Psoas muscle (tissue), 8 donors: Measurements from ENCODE around the gene MCOLN1. TPM values are rescaled to one million over a fixed set of nuclear protein-coding genes. Genes with fewer than 3 reads are reported as not detected.

ENCODE experiments used
- ATAC-seq, 4 donors: fragments of 200-7000 bp; cut with Tn5 transposase; one replicate each; pipeline ENCODE4 v1.9.1; 2020; ENCODE audit warnings: moderate library complexity in 3 of 4, mild to moderate bottlenecking in 2 of 4
- DNase-seq, 2 donors: peaks; one replicate each; pipeline ENCODE4 v3.0.0-alpha.2; 2020
- H3K27ac ChIP-seq: fragments of 200-600 bp; one replicate; pipeline ENCODE4 v1.8.0; 2022
- H3K27me3 ChIP-seq, 3 donors: fragments of 200-600 bp in 1 of 3; one replicate each; pipeline versions ENCODE4 v1.6.1 to v1.8.0; 2013 to 2022; ENCODE audit warnings: low read length in 2 of 3, mild to moderate bottlenecking in 2 of 3, moderate library complexity in 1 of 3; ENCODE audit not compliant: insufficient read depth in 3 of 3
- H3K36me3 ChIP-seq, 2 donors: fragments of 200-600 bp in 1 of 2; one replicate each; pipeline versions ENCODE4 v1.6.1 to v1.8.0; 2013 to 2022; ENCODE audit warnings: low read depth in 1 of 2, mild to moderate bottlenecking in 1 of 2, moderate library complexity in 1 of 2; ENCODE audit not compliant: insufficient read depth in 1 of 2
- H3K4me1 ChIP-seq: fragments of 200-600 bp; one replicate; pipeline ENCODE4 v1.8.0; 2022
- H3K4me3 ChIP-seq: fragments of 200-600 bp; one replicate; pipeline ENCODE4 v1.8.0; 2022; ENCODE audit warnings: mild to moderate bottlenecking
- H3K9me3 ChIP-seq: fragments of 200-600 bp; one replicate; pipeline ENCODE4 v1.8.0; 2022
- WGBS, 3 donors: extraction: QIAGEN DNeasy Blood & Tissue Kit; methylation state at CpG; one replicate each; pipeline versions ENCODE4 v1.1.6 to v1.1.7; 2013; 5-methylcytosine and 5-hydroxymethylcytosine counted together
- intact Hi-C, 2 donors: fragments of 100-400 bp; cut with DNase I; formaldehyde crosslinking; loops; one replicate each; pipeline versions ENCODE4 v1.11.0 to v1.14.2; 2022
- polyA plus RNA-seq, 3 donors: library from polyadenylated mRNA; stranded (reverse); fragments of 200-250 nt; gene quantifications; one replicate each; pipeline ENCODE4 v1.2.3, GENCODE V29; 2013
- total RNA-seq, 4 donors: library from RNA; stranded (reverse); fragmentation: NEBNext Ultra II Directional in 2 of 4; extraction: Animal tissue kit (Norgen Biotek cat#: 25700) in 2 of 4; gene quantifications; one replicate each; pipeline versions ENCODE4 v1.2.1 to v1.2.4, GENCODE V29; 2021 to 2023
- TF ChIP-seq, protein P1 (sequence below): fragments of 200-600 bp; IDR thresholded peaks from one replicate; pipeline ENCODE4 v1.8.0; 2022; ENCODE audit warnings: antibody characterized with exemption
- donor health status: healthy with polysubstance abuse.
- donor health status: DM: no; HTN: no; CAD: no; lungs with moderate emphysema.
- donor health status: Bipolar disorder and iron deficiency.
- donor health status: healthy.
- donor health status: DM: yes; HTN: yes; CAD: no.
- donor health status: DM: no; HTN: no; CAD: no.
- donor health status: DM: no; HTN: no; CAD: no.
- donor health status: DM: yes; HTN: yes; CAD: no.

MCOLN1 gene
- total and polyA plus RNA-seq, 7 donors = 15.4 to 28.6 (median 17.8) TPM

DNA sequence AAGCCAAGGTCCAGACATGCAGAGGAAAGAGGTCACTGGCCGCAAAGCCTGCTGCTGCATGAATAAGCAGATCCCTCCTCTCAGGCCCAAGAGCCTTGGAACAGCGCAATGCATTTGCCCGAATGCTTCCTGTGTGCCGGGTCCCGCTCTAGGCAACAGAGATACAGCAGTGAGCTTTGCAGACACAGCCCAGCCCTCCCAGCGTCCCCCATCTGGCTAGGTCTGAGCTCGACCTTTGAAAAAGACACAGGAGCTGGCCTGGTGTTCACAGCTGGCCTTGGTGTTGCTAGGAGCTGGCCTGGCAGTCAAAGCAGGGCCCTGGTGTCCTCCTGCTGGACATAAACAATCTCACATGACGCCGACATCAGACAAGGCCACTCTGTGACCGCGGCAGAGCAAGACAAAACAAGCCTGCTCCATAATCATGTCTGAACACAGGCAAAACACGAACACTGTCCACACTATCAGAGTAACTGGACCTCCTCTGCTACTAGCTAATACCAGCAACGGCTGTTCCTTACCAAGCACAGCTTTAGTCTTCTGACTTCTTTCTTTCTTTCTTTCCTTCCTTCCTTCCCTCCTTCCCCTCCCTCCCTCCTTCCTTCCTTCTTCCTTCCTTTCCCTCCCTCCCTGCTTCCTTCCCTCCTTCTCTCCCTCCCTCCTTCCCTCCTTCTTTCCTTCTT, 27.9 kb upstream of the MCOLN1 start:
- DNase-seq = peak; percentile 40 to 74
- peak overlapping the region; percentile 62 for H3K27ac ChIP-seq
- peak; percentile 65 to 93 (median 76) for ATAC-seq
- no peaks in the 10 kb centered on the region for H3K36me3 ChIP-seq
- TF ChIP-seq, protein P1, sequence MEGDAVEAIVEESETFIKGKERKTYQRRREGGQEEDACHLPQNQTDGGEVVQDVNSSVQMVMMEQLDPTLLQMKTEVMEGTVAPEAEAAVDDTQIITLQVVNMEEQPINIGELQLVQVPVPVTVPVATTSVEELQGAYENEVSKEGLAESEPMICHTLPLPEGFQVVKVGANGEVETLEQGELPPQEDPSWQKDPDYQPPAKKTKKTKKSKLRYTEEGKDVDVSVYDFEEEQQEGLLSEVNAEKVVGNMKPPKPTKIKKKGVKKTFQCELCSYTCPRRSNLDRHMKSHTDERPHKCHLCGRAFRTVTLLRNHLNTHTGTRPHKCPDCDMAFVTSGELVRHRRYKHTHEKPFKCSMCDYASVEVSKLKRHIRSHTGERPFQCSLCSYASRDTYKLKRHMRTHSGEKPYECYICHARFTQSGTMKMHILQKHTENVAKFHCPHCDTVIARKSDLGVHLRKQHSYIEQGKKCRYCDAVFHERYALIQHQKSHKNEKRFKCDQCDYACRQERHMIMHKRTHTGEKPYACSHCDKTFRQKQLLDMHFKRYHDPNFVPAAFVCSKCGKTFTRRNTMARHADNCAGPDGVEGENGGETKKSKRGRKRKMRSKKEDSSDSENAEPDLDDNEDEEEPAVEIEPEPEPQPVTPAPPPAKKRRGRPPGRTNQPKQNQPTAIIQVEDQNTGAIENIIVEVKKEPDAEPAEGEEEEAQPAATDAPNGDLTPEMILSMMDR = no peak
- H3K9me3 ChIP-seq = no peaks in the 10 kb centered on the region
- intact Hi-C loops = no loop called here
- H3K4me3 ChIP-seq = peak overlapping the region; percentile 22
- 14 to 21% (median 19%) methylated on average over 13 of the region's 13 CpGs for WGBS, 3 donors
- no peaks in the 10 kb centered on the region for H3K27me3 ChIP-seq
- H3K4me1 ChIP-seq = peaks cover 7% of the 10 kb centered on the region

DNA sequence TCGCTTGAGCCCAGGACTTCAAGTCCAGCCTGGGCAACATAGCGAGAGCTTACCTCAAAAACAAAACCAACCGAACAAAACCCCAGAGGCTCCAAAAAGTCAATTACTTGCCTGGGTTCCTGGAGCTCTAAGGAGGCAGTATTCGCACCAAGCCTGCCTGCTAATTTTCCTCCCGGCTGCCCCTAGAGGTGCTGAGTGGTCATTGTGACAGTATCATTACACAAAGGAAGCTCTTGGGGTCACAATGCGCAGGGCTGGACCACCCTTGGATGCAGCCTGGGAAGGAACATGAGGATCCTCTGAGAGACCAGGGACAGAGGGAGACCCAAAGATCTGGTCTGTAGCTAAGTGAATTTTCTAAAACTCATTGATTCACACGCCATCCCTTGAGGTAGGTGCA, 25.1 kb upstream of the MCOLN1 start:
- no peaks in the 10 kb centered on the region for H3K36me3 ChIP-seq
- no peaks in the 10 kb centered on the region for H3K9me3 ChIP-seq
- H3K27ac ChIP-seq = no peak overlapping the region
- DNase-seq = no peak
- H3K4me3 ChIP-seq = no peak overlapping the region
- intact Hi-C loops = no loop called here
- H3K27me3 ChIP-seq = peaks cover 0 to 24% (median 3%) of the 10 kb centered on the region in 3 donors
- TF ChIP-seq, protein P1 = no peak
- peaks cover 10% of the 10 kb centered on the region for H3K4me1 ChIP-seq
- WGBS, 3 donors = 52 to 56% (median 55%) methylated on average over 7 of the region's 7 CpGs
- no peak for ATAC-seq

DNA sequence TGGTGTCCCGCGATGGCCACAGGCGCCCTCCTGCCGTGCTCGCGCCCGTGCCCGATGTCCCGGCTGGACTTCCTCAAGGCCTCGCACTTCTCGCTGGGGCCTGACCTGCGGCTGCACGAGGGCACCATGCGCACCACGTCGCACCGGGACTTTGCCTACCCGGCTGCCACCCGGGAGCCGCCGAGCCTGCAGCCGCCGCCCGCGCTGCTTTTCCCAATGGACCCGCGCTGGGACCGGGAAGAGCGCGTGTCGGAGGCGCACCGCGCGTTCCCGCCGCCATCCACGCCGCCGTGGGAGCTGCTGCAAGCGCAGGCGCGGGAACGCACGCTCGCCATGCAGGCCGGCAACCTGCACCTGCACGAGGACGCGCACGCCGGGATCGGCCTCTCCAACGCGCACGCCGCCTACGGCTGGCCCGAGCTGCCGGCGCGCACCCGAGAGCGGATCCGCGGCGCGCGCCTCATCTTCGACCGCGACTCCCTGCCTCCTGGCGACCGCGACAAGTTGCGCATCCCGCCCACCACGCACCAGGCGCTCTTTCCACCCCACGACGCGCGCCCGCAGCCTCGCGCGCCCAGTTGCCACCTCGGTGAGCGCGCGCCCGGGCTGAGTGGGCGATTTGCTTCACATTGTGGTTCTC, 21.5 kb upstream of the MCOLN1 start:
- ATAC-seq = peak in 3 of 4 donors; percentile 65 to 73 (median 71)
- no peaks in the 10 kb centered on the region for H3K36me3 ChIP-seq
- H3K4me1 ChIP-seq = peaks cover 10% of the 10 kb centered on the region
- no peak overlapping the region for H3K27ac ChIP-seq
- TF ChIP-seq, protein P1 = no peak
- intact Hi-C loops = no loop called here
- peak overlapping the region; percentile 66 for H3K4me3 ChIP-seq
- no peaks in the 10 kb centered on the region for H3K9me3 ChIP-seq
- peak in 1 of 2 donors; percentile 47 for DNase-seq
- WGBS, 3 donors = 1 to 2% (median 1%) methylated on average over 74 to 93 of the region's 93 CpGs
- H3K27me3 ChIP-seq = peaks cover 0 to 51% (median 3%) of the 10 kb centered on the region in 3 donors

DNA sequence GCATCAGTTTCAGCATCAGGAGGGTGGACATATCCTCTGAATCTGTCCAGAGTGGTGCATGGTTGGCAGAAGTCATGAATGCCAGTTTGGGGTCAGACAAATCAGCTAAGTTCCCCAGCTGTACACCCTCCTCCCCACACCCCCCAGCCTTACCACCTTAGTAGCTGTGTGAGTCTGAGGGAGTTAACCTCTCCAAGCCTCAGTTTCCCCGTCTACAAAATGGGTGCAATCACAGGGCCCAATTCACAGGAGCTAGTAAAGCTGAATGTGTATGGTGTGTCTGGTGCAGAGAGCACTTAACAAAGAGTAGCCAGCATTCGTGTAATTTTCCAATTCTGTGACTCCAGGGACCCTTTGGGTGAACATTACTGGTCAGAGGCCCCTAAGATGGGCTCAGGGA, 19.9 kb upstream of the MCOLN1 start:
- peaks cover 10% of the 10 kb centered on the region for H3K4me1 ChIP-seq
- peaks cover 0 to 51% (median 3%) of the 10 kb centered on the region in 3 donors for H3K27me3 ChIP-seq
- intact Hi-C loops = no loop called here
- no peak overlapping the region for H3K4me3 ChIP-seq
- no peaks in the 10 kb centered on the region for H3K36me3 ChIP-seq
- no peak for ATAC-seq
- 37 to 67% (median 40%) methylated on average over 2 of the region's 2 CpGs for WGBS, 3 donors
- TF ChIP-seq, protein P1 = no peak
- H3K27ac ChIP-seq = no peak overlapping the region
- H3K9me3 ChIP-seq = no peaks in the 10 kb centered on the region
- no peak for DNase-seq
